HepG2 (cell line): ENCODE data around the gene BCAT1. TPM values are rescaled to one million over a fixed set of nuclear protein-coding genes. Genes with fewer than 3 reads are reported as not detected.

Experiments
- ATAC-seq: fragments of 200-7000 bp; cut with Tn5 transposase; 3 replicates; pipeline ENCODE4 v1.9.1; 2020; ENCODE audit warnings: mild to moderate bottlenecking, moderate library complexity
- BruUV-seq: library from RNA; stranded (reverse); fragments of 400-500 nt; replicated peaks from 2 replicates; lab custom pipeline; 2021; lab: Mats Ljungman, UMichigan
- CTCF ChIA-PET: fragments of 300-600 bp; formaldehyde crosslinking; extraction: SDS; loops from one replicate; lab custom pipeline; 2021; ENCODE audit warnings: low total read pairs, inconsistent platforms, low intra/inter-chr PET ratio; lab: Yijun Ruan, JAX
- POLR2A ChIA-PET: fragments of 350-600 bp; sonication (Branson Sonifier 250); formaldehyde crosslinking; loops from one replicate; lab custom pipeline; 2020; ENCODE audit warnings: antibody characterized with exemption, inconsistent platforms; lab: Yijun Ruan, JAX
- DNase-seq: peaks from one replicate; pipeline ENCODE4 v3.0.0-alpha.2; 2015; ENCODE audit warnings: low spot score
- FAIRE-seq: peaks from 3 replicates; lab custom pipeline; 2011; peaks lifted over from hg19 to GRCh38; lab: Jason Lieb, UNC
- H2AFZ ChIP-seq: one replicate; pipeline ENCODE4 v1.6.1; 2011; ENCODE audit warnings: low read length, inconsistent platforms
- H3K27ac ChIP-seq: fragments of 300-600 bp; 3 replicates; pipeline ENCODE4 v1.8.0; 2011; ENCODE audit warnings: mixed run types, mild to moderate bottlenecking, mixed read lengths, low read length, inconsistent platforms; ENCODE audit not compliant: insufficient read depth; ENCODE audit errors: extremely low read length
- H3K27me3 ChIP-seq, 2 experiments: fragments of 200-600 bp in 1 of 2; 2 replicates in 1 of 2; 3 replicates in 1 of 2; pipeline versions ENCODE4 v1.6.0 to v1.8.0; 2011; ENCODE audit warnings: low read length in 2 of 2, mild to moderate bottlenecking in 2 of 2, moderate library complexity in 2 of 2, inconsistent platforms in 1 of 2; ENCODE audit not compliant: insufficient read depth in 2 of 2, control insufficient read depth in 1 of 2
- H3K36me3 ChIP-seq, 2 experiments: fragments of 200-600 bp in 1 of 2; replicated peaks in 1 of 2; 2 replicates in 1 of 2; 3 replicates in 1 of 2; pipeline versions ENCODE4 v1.5.1 to v1.8.0; 2011; ENCODE audit warnings: low read length in 2 of 2, inconsistent platforms in 1 of 2; ENCODE audit not compliant: insufficient read depth in 2 of 2, control insufficient read depth in 1 of 2
- H3K4me1 ChIP-seq: 2 replicates; pipeline ENCODE4 v1.5.1; 2012; ENCODE audit warnings: low read length, inconsistent platforms; ENCODE audit not compliant: insufficient read depth
- H3K4me2 ChIP-seq: 2 replicates; pipeline ENCODE4 v1.6.0; 2011; ENCODE audit warnings: low read depth, low read length, inconsistent platforms
- H3K4me3 ChIP-seq, 3 experiments: fragments of 200-600 bp in 1 of 3; sonication (generic), shearing (Covaris generic) in 1 of 3; replicated peaks in 1 of 3; 2 replicates each; pipeline ENCODE4 v1.5.1; 2011 to 2016; ENCODE audit warnings: low read length in 3 of 3, inconsistent platforms in 2 of 3, low read depth in 2 of 3, mild to moderate bottlenecking in 2 of 3, control low read depth in 1 of 3, mixed read lengths in 1 of 3; ENCODE audit not compliant: insufficient read depth in 1 of 3
- H3K79me2 ChIP-seq: one replicate; pipeline ENCODE4 v1.6.1; 2011; ENCODE audit warnings: low read length, inconsistent platforms; ENCODE audit not compliant: insufficient read depth
- H3K9ac ChIP-seq: 2 replicates; pipeline ENCODE4 v1.6.0; 2011; ENCODE audit warnings: mild to moderate bottlenecking, low read depth, low read length, inconsistent platforms; ENCODE audit not compliant: insufficient read depth
- H3K9me3 ChIP-seq: 2 replicates; pipeline ENCODE4 v1.5.1; 2012; ENCODE audit warnings: mild to moderate bottlenecking, low read length
- H4K20me1 ChIP-seq: 2 replicates; pipeline ENCODE4 v1.6.0; 2011; ENCODE audit warnings: inconsistent platforms, mild to moderate bottlenecking, low read length, moderate library complexity; ENCODE audit not compliant: insufficient read depth
- BRCA1 ChIP-seq: sonication (generic); formaldehyde crosslinking; IDR thresholded peaks from 2 replicates; pipeline ENCODE4 v1.4.0; 2020; ENCODE audit warnings: missing genetic modification reagents
- DNMT3B ChIP-seq: conservative IDR thresholded peaks from 2 replicates; pipeline ENCODE4 v1.6.1; 2016; ENCODE audit warnings: missing biosample characterization, control low read depth
- MBNL3 ChIP-seq: fragments of 250-450 bp; sonication (Bioruptor Pico); conservative IDR thresholded peaks from 2 replicates; pipeline ENCODE4 v1.8.0; 2022; ENCODE audit warnings: mild to moderate bottlenecking, inconsistent platforms
- NFYB ChIP-seq: sonication (generic); formaldehyde crosslinking; IDR thresholded peaks from 2 replicates; pipeline ENCODE4 v1.4.0; 2020; ENCODE audit warnings: missing genetic modification reagents
- SMC3 ChIP-seq: IDR thresholded peaks from 2 replicates; pipeline ENCODE4 v1.6.1; 2011; ENCODE audit warnings: low read length, improper control_type of control experiment
- SNAPC2 ChIP-seq: sonication (generic); formaldehyde crosslinking; IDR thresholded peaks from 2 replicates; pipeline ENCODE4 v1.8.1; 2022; ENCODE audit warnings: mild to moderate bottlenecking, missing genetic modification reagents
- YY1 ChIP-seq: IDR thresholded peaks from 2 replicates; pipeline ENCODE4 v1.6.1; 2011; ENCODE audit warnings: low read length, low read depth, moderate library complexity, mild to moderate bottlenecking; ENCODE audit not compliant: insufficient read depth, insufficient replicate concordance
- ZBTB34 ChIP-seq: sonication (generic); formaldehyde crosslinking; IDR thresholded peaks from 2 replicates; pipeline ENCODE4 v1.8.0; 2022; ENCODE audit warnings: mild to moderate bottlenecking, missing genetic modification reagents
- ZMYM4 ChIP-seq: sonication (generic); formaldehyde crosslinking; IDR thresholded peaks from 2 replicates; pipeline ENCODE4 v1.8.1; 2023; ENCODE audit warnings: mild to moderate bottlenecking, missing genetic modification reagents
- ZNF10 ChIP-seq: sonication (generic); formaldehyde crosslinking; IDR thresholded peaks from 2 replicates; pipeline ENCODE4 v1.4.0; 2020; ENCODE audit warnings: mild to moderate bottlenecking, low read depth, missing genetic modification reagents, borderline replicate concordance
- ZNF121 ChIP-seq: sonication (generic); formaldehyde crosslinking; IDR thresholded peaks from 2 replicates; pipeline ENCODE4 v1.5.0; 2020; ENCODE audit warnings: mild to moderate bottlenecking, missing genetic modification reagents
- ZNF446 ChIP-seq: sonication (generic); formaldehyde crosslinking; IDR thresholded peaks from 2 replicates; pipeline ENCODE4 v1.5.0; 2020; ENCODE audit warnings: mild to moderate bottlenecking, missing genetic modification reagents
- ZNF510 ChIP-seq: sonication (generic); formaldehyde crosslinking; IDR thresholded peaks from 2 replicates; pipeline ENCODE4 v1.4.0; 2020; ENCODE audit warnings: low read depth, mild to moderate bottlenecking, missing genetic modification reagents
- ZNF563 ChIP-seq: sonication (generic); formaldehyde crosslinking; IDR thresholded peaks from 2 replicates; pipeline ENCODE4 v1.8.0; 2022; ENCODE audit warnings: mild to moderate bottlenecking, moderate library complexity, missing genetic modification reagents
- ZNF660 ChIP-seq: sonication (generic); formaldehyde crosslinking; IDR thresholded peaks from 2 replicates; pipeline ENCODE4 v1.5.1; 2020; ENCODE audit warnings: mild to moderate bottlenecking, low read depth, missing genetic modification reagents, borderline replicate concordance
- ZNF749 ChIP-seq: sonication (generic); formaldehyde crosslinking; IDR thresholded peaks from 2 replicates; pipeline ENCODE4 v1.8.0; 2022; ENCODE audit warnings: mild to moderate bottlenecking, missing genetic modification reagents, moderate library complexity, borderline replicate concordance
- ZNF776 ChIP-seq: sonication (generic); formaldehyde crosslinking; IDR thresholded peaks from 2 replicates; pipeline ENCODE4 v1.4.0; 2020; ENCODE audit warnings: mild to moderate bottlenecking, missing genetic modification reagents
- WGBS: methylation state at CpG from one replicate; pipeline ENCODE4 v1.1.6; 2017; ENCODE audit warnings: low lambda C conversion rate; 5-methylcytosine and 5-hydroxymethylcytosine counted together
- in situ Hi-C: cut with HindIII; loops from 2 replicates; pipeline ENCODE4 v1.10.0; 2017; ENCODE audit warnings: low pct_unique_long_range_greater_than_20kb; ENCODE audit not compliant: extremely low pct_ligation_motif_present
- intact Hi-C: fragments of 100-400 bp; cut with micrococcal nuclease; formaldehyde crosslinking; loops from one replicate; pipeline ENCODE4 v1.10.0; 2022; ENCODE audit not compliant: unreplicated experiment
- polyA plus RNA-seq, 8 experiments: library from polyadenylated mRNA; depleted of rRNA in 3 of 8; stranded (reverse) in 7 of 8; unstranded in 1 of 8; fragments of >200 nt; fragmentation: Illumina TruSeq in 4 of 8; extraction: Trizol in 4 of 8; gene quantifications; 2 replicates each; pipeline versions ENCODE4 v1.2.1 to v1.2.3, GENCODE V29; 2011 to 2016; ENCODE audit warnings: low read depth in 4 of 8, missing spikeins in 1 of 8, mixed read lengths in 1 of 8; ENCODE audit not compliant: insufficient read depth in 1 of 8
- total RNA-seq, 5 experiments: library from RNA; depleted of rRNA; stranded (reverse); fragments of >200 nt; fragmentation: Illumina TruSeq; extraction: Trizol; gene quantifications; 2 replicates each; pipeline ENCODE4 v1.2.3, GENCODE V29; 2016; ENCODE audit warnings: low read depth in 1 of 5
- TF ChIP-seq, protein P1 (sequence below): sonication (generic); formaldehyde crosslinking; IDR thresholded peaks from 2 replicates; pipeline ENCODE4 v1.5.0; 2020; ENCODE audit warnings: mild to moderate bottlenecking, missing genetic modification reagents

The BCAT1 gene
- total and polyA plus RNA-seq, 2 of the 13 experiments (the other 11 are each of a cell fraction or from before 2014, with no cell fraction given), result 8.0 to 75.5 TPM

- WGBS, result 91% methylated on average over 3 of the region's 3 CpGs
- CTCF ChIA-PET, result no interaction called here
- DNase-seq, result no peak
- Histone ChIP-seq H3K4me3 (no peak overlapping the region), H3K36me3 (peaks cover 0 to 2% of the 10 kb centered on the region in 2 experiments; a peak in 2 of 5 replicates), H3K9ac (no peak overlapping the region), H3K4me1 (no peaks in the 10 kb centered on the region), H2AFZ (no peak overlapping the region), H4K20me1 (no peaks in the 10 kb centered on the region), H3K27me3 (no peaks in the 10 kb centered on the region), H3K27ac (no peak overlapping the region), H3K4me2 (no peak overlapping the region), H3K79me2 (no peaks in the 10 kb centered on the region), H3K9me3 (no peaks in the 10 kb centered on the region)
- FAIRE-seq, result no peak
- BruUV-seq, result no TSS peak
- POLR2A ChIA-PET, result no interaction called here
- intact Hi-C loops, result no loop called here
- no peak for TF ChIP-seq SNAPC2 (CRISPR knock-in tag)
- no peak for TF ChIP-seq BRCA1 (CRISPR knock-in tag)
- TF ChIP-seq ZNF510 (CRISPR knock-in tag), result no peak
- no peak for TF ChIP-seq ZNF563
- TF ChIP-seq NFYB, result no peak
- TF ChIP-seq ZNF749 (CRISPR knock-in tag), result no peak
- TF ChIP-seq YY1, result no peak
- no peak for TF ChIP-seq DNMT3B
- ATAC-seq, result no peak
- in situ Hi-C loops, result no loop called here
Measured at GRCh38 chr12:24898606-24899005, 50.3 kb downstream of the BCAT1 start.

GRCh38 chr12:24898185-24898584 lies 50.7 kb downstream of the BCAT1 start:
- H3K27me3 ChIP-seq, result no peaks in the 10 kb centered on the region
- H3K4me2 ChIP-seq, result no peak overlapping the region
- H3K9me3 ChIP-seq, result no peaks in the 10 kb centered on the region
- H3K4me1 ChIP-seq, result no peaks in the 10 kb centered on the region
- intact Hi-C loops (no loop called here), in situ Hi-C loops (no loop called here)
- no TSS peak for BruUV-seq
- 70% methylated on average over 1 of the region's 1 CpG for WGBS
- H2AFZ ChIP-seq, result no peak overlapping the region
- FAIRE-seq (no peak), ATAC-seq (no peak), DNase-seq (no peak)
- no peaks in the 10 kb centered on the region for H4K20me1 ChIP-seq
- no peaks in the 10 kb centered on the region for H3K79me2 ChIP-seq
- peaks cover 0 to 2% of the 10 kb centered on the region in 2 experiments; a peak in 2 of 5 replicates for H3K36me3 ChIP-seq
- H3K27ac ChIP-seq, result no peak overlapping the region
- POLR2A ChIA-PET, result no interaction called here
- CTCF ChIA-PET, result no interaction called here
- no peak overlapping the region for H3K9ac ChIP-seq
- H3K4me3 ChIP-seq, result no peak overlapping the region
- TF ChIP-seq MBNL3 (no peak), ZNF563 (no peak), ZNF660 (CRISPR knock-in tag) (no peak), ZNF446 (CRISPR knock-in tag) (no peak), ZNF10 (CRISPR knock-in tag) (no peak), SMC3 (no peak), ZBTB34 (CRISPR knock-in tag) (no peak), ZNF776 (CRISPR knock-in tag) (no peak), ZMYM4 (no peak), ZNF121 (CRISPR knock-in tag) (no peak)
- TF ChIP-seq, protein P1, sequence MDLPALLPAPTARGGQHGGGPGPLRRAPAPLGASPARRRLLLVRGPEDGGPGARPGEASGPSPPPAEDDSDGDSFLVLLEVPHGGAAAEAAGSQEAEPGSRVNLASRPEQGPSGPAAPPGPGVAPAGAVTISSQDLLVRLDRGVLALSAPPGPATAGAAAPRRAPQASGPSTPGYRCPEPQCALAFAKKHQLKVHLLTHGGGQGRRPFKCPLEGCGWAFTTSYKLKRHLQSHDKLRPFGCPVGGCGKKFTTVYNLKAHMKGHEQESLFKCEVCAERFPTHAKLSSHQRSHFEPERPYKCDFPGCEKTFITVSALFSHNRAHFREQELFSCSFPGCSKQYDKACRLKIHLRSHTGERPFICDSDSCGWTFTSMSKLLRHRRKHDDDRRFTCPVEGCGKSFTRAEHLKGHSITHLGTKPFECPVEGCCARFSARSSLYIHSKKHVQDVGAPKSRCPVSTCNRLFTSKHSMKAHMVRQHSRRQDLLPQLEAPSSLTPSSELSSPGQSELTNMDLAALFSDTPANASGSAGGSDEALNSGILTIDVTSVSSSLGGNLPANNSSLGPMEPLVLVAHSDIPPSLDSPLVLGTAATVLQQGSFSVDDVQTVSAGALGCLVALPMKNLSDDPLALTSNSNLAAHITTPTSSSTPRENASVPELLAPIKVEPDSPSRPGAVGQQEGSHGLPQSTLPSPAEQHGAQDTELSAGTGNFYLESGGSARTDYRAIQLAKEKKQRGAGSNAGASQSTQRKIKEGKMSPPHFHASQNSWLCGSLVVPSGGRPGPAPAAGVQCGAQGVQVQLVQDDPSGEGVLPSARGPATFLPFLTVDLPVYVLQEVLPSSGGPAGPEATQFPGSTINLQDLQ (CRISPR knock-in tag), result no peak
